OCI-LY3 (cell line): ENCODE results near the gene RREB1.

Source experiments
- H2AFZ ChIP-seq: fragments of 200-600, 300-600 bp; shearing (Covaris generic); 2 replicates; pipeline ENCODE4 v1.6.0; 2014; ENCODE audit warnings: antibody characterized with exemption, low read depth, low read length
- H3K27ac ChIP-seq: fragments of 200-600, 300-600 bp; sonication (generic); 2 replicates; pipeline ENCODE4 v1.5.1; 2014; ENCODE audit warnings: mild to moderate bottlenecking, low read length, moderate library complexity, mixed read lengths
- H3K27me3 ChIP-seq: fragments of 200-600, 300-600 bp; sonication (generic); 2 replicates; pipeline ENCODE4 v1.6.1; 2014; ENCODE audit warnings: low read depth, low read length, mixed read lengths
- H3K36me3 ChIP-seq: fragments of 200-600, 300-600 bp; sonication (generic); replicated peaks from 2 replicates; pipeline ENCODE3; 2014; ENCODE audit warnings: low read depth, low read length, mixed read lengths
- H3K4me1 ChIP-seq: fragments of 300-600, 200-600 bp; sonication (generic); 2 replicates; pipeline ENCODE4 v1.6.1; 2014; ENCODE audit warnings: low read length, mixed read lengths
- H3K4me2 ChIP-seq: fragments of 200-600, 300-600 bp; sonication (generic); 2 replicates; pipeline ENCODE4 v1.6.1; 2014; ENCODE audit warnings: low read length, mixed read lengths
- H3K4me3 ChIP-seq: fragments of 300-600, 200-600 bp; sonication (generic); 2 replicates; pipeline ENCODE4 v1.5.1; 2014; ENCODE audit warnings: antibody characterized with exemption, mild to moderate bottlenecking, low read length, moderate library complexity
- H3K79me2 ChIP-seq: fragments of 300-600, 200-600 bp; shearing (Covaris generic); 2 replicates; pipeline ENCODE4 v1.6.1; 2014; ENCODE audit warnings: mild to moderate bottlenecking, low read length, mixed read lengths
- H3K9ac ChIP-seq: fragments of 300-600, 200-600 bp; shearing (Covaris generic); 2 replicates; pipeline ENCODE4 v1.6.0; 2014; ENCODE audit warnings: mild to moderate bottlenecking, low read length, moderate library complexity
- H3K9me3 ChIP-seq: fragments of 200-600, 300-600 bp; shearing (Covaris generic); 2 replicates; pipeline ENCODE4 v1.6.1; 2014; ENCODE audit warnings: low read length, mixed read lengths; ENCODE audit not compliant: insufficient read depth
- H4K20me1 ChIP-seq: fragments of 200-600, 300-600 bp; sonication (generic); 2 replicates; pipeline ENCODE4 v1.6.1; 2016; ENCODE audit warnings: low read length, mixed read lengths; ENCODE audit not compliant: insufficient read depth
- CTCF ChIP-seq: fragments of 200-600, 300-600 bp; sonication (generic); IDR thresholded peaks from 2 replicates; pipeline ENCODE4 v1.5.1; 2014; ENCODE audit warnings: antibody characterized with exemption, low read length, low read depth
- EZH2phosphoT487 ChIP-seq: fragments of 200-600 bp; shearing (Covaris generic); IDR thresholded peaks from 2 replicates; pipeline ENCODE4 v1.6.1; 2018; ENCODE audit warnings: antibody characterized with exemption, mixed run types, low read depth

RREB1 gene

GRCh38 chr6:7165002-7165889, 57.5 kb downstream of the RREB1 start:
- Histone ChIP-seq H3K27me3 (no peaks in the 10 kb centered on the region), H3K9me3 (no peaks in the 10 kb centered on the region), H3K4me3 (no peak overlapping the region), H3K36me3 (no peaks in the 10 kb centered on the region), H3K27ac (no peak overlapping the region), H4K20me1 (peaks cover 88% of the 10 kb centered on the region), H3K9ac (no peak overlapping the region), H3K4me2 (no peak overlapping the region), H3K79me2 (peaks cover 84% of the 10 kb centered on the region), H2AFZ (no peak overlapping the region), H3K4me1 (peaks cover 5% of the 10 kb centered on the region)
- TF ChIP-seq EZH2phosphoT487 (no peak), CTCF (no peak)

GRCh38 chr6:7165890-7166267, 58.1 kb downstream of the RREB1 start:
- no peaks in the 10 kb centered on the region for H3K27me3 ChIP-seq
- H3K4me2 ChIP-seq: no peak overlapping the region
- no peak overlapping the region for H3K9ac ChIP-seq
- H3K9me3 ChIP-seq: no peaks in the 10 kb centered on the region
- peaks cover 11% of the 10 kb centered on the region for H3K4me1 ChIP-seq
- H3K27ac ChIP-seq: no peak overlapping the region
- peaks cover 90% of the 10 kb centered on the region for H4K20me1 ChIP-seq
- H3K4me3 ChIP-seq: no peak overlapping the region
- TF ChIP-seq EZH2phosphoT487 (no peak), CTCF (no peak)
- peaks cover 87% of the 10 kb centered on the region for H3K79me2 ChIP-seq
- no peaks in the 10 kb centered on the region for H3K36me3 ChIP-seq
- no peak overlapping the region for H2AFZ ChIP-seq

- Histone ChIP-seq H2AFZ (no peak overlapping the region), H3K36me3 (no peaks in the 10 kb centered on the region), H3K4me3 (no peak overlapping the region), H3K4me1 (peaks cover 17% of the 10 kb centered on the region), H3K9me3 (no peaks in the 10 kb centered on the region), H3K4me2 (no peak overlapping the region), H3K9ac (no peak overlapping the region), H4K20me1 (peaks cover 90% of the 10 kb centered on the region), H3K27ac (no peak overlapping the region), H3K79me2 (peaks cover 87% of the 10 kb centered on the region), H3K27me3 (no peaks in the 10 kb centered on the region)
- no peak for TF ChIP-seq EZH2phosphoT487
- no peak for TF ChIP-seq CTCF
Observed at GRCh38 chr6:7166410-7167293, 58.9 kb downstream of the RREB1 start.

- H3K79me2 ChIP-seq: peaks cover 91% of the 10 kb centered on the region
- H3K4me1 ChIP-seq: peaks cover 17% of the 10 kb centered on the region
- no peak overlapping the region for H3K4me2 ChIP-seq
- H3K27ac ChIP-seq: no peak overlapping the region
- H2AFZ ChIP-seq: no peak overlapping the region
- H4K20me1 ChIP-seq: peaks cover 94% of the 10 kb centered on the region
- no peaks in the 10 kb centered on the region for H3K9me3 ChIP-seq
- TF ChIP-seq EZH2phosphoT487 (no peak), CTCF (no peak)
- H3K36me3 ChIP-seq: no peaks in the 10 kb centered on the region
- H3K9ac ChIP-seq: no peak overlapping the region
- no peak overlapping the region for H3K4me3 ChIP-seq
- H3K27me3 ChIP-seq: no peaks in the 10 kb centered on the region
Observed at GRCh38 chr6:7169296-7169721, 61.5 kb downstream of the RREB1 start.
